NCI-H1105 (cell line): Measurements from ENCODE around the gene WNT1.
A peak's percentile ranks its signal among the peaks of the same experiment; 100 is the strongest.

Source experiments
- DNase-seq: peaks from one replicate; lab custom pipeline; 2025; lab: John Stamatoyannopoulos, UW

WNT1 gene

GRCh38 chr12:48980953-48981756 is 3.0 kb downstream of the WNT1 start:
- DNase-seq = no peak

DNA sequence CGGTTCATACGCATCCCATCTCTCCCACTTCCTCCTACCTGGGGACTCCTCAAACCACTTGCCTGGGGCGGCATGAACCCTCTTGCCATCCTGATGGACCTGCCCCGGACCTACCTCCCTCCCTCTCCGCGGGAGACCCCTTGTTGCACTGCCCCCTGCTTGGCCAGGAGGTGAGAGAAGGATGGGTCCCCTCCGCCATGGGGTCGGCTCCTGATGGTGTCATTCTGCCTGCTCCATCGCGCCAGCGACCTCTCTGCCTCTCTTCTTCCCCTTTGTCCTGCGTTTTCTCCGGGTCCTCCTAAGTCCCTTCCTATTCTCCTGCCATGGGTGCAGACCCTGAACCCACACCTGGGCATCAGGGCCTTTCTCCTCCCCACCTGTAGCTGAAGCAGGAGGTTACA is 3.6 kb downstream of the WNT1 start:
- DNase-seq = no peak

DNA sequence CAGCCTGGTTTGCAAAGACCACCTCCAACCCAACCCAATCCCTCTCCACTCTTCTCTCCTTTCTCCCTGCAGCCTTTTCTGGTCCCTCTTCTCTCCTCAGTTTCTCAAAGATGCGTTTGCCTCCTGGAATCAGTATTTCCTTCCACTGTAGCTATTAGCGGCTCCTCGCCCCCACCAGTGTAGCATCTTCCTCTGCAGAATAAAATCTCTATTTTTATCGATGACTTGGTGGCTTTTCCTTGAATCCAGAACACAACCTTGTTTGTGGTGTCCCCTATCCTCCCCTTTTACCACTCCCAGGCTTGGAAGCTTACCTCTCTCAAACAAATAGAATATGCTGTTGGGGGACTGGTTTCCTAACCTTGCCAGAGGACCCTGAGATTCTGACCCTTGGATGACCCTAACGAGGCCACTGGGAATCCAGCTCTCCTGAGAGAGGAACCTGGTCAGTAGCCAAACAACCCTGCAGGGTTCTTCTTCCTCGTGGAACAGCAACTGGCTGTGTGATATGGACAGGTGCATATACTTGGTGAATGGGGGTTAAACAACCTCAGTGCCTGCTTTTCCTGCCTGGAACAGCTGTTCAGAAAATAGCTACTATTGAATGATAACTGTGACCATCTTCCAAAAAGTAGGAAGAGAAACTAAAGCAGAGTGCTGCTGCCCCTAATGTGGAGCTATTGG is 4.4 kb downstream of the WNT1 start:
- no peak for DNase-seq

DNA sequence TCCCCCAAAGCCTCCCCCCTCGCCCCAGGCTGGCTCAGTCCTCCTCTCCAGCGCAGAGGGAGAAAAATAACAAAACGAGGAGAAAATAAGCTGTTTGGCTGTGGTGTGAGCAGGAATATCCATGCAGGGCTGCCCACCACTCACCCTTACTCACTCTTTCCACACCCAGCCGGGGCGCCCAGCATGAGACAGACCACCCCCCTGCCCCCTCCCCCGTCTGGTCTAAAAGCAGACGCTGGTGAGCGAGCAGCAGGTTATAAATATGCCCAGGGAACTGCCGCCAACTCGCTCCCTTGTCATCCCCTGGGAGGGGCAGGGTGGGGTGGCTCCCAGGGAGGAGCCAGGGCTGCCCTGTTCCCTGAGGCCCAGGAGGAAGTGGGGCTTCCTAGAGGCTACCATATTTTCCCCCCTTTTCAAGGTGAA is 7.4 kb downstream of the WNT1 start:
- no peak for DNase-seq

DNA sequence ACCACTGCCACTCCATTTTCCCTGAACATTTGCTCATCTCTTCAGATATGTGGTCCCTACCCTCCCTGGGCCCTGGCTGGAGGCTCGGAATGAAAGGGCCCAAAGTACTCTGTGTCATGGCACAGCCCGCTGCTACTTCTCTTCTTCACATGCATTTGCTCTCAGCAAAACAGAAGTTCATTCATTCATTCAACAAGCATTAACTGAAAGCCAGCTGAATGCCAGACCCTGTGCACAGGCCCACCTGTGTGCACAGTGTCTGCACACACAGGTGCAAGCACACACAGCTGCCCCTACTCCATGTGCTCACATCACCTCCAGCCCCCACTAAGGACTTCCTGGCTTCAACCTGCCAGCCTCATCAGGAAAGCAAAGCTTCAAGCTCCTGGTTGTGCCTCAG is 7.8 kb downstream of the WNT1 start:
- DNase-seq = no peak

GRCh38 chr12:48986720-48987291 is 8.7 kb downstream of the WNT1 start:
- DNase-seq = no peak

GRCh38 chr12:48988030-48988649 is 10.0 kb downstream of the WNT1 start:
- no peak for DNase-seq

- no peak for DNase-seq
These were observed 12.4 kb downstream of the WNT1 start for GRCh38 chr12:48990552-48990951.

GRCh38 chr12:48991247-48992050 is 13.3 kb downstream of the WNT1 start:
- DNase-seq = no peak

- DNase-seq = no peak
These were observed 15.7 kb downstream of the WNT1 start for GRCh38 chr12:48993787-48994186.

DNA sequence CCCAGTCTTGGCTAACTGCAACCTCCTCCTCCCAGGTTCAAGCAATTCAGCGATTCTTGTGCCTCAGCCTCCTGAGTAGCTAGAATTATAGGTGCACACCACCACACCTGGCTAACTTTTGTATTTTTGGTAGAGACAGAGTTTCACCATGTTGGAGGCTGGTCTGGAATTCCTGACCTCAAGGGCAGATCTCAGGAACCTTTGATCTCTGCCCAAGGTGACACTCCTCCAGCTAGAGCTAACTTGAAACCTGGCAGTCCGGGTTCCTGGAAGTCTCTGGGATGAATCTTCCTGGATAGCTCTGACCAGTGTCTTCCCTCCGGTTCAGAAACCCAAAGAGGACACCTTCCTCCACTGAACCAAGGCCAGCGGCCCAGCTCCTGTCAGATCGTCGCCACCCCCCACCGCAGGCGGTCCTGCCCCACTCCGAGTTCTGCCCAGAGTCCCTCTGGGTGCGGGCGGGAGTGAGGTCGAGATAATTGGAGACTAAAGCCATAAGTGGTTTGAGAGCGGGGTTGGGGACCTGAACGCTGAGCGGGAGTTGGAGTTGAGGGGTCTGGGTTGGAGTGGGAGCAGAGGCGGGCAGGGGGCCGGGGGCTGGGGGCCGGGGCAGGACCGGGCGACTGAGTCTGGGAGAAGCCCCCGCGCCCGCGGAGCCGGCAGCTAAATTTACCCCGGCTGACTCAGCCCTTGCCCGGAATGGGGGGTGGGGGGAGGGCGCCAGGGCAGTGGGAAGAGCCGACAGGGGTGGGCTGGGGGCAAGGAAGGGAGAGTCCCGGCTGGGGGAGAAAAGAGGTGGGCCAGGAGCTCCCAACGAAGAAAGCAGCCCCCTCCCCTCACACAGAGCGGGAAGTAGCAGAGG is 16.3 kb downstream of the WNT1 start:
- no peak for DNase-seq

- DNase-seq = peak; percentile 51
These were observed 17.2 kb downstream of the WNT1 start for GRCh38 chr12:48995086-48995879.

GRCh38 chr12:48996794-48997718 is 18.9 kb downstream of the WNT1 start:
- peak; percentile 62 for DNase-seq

DNA sequence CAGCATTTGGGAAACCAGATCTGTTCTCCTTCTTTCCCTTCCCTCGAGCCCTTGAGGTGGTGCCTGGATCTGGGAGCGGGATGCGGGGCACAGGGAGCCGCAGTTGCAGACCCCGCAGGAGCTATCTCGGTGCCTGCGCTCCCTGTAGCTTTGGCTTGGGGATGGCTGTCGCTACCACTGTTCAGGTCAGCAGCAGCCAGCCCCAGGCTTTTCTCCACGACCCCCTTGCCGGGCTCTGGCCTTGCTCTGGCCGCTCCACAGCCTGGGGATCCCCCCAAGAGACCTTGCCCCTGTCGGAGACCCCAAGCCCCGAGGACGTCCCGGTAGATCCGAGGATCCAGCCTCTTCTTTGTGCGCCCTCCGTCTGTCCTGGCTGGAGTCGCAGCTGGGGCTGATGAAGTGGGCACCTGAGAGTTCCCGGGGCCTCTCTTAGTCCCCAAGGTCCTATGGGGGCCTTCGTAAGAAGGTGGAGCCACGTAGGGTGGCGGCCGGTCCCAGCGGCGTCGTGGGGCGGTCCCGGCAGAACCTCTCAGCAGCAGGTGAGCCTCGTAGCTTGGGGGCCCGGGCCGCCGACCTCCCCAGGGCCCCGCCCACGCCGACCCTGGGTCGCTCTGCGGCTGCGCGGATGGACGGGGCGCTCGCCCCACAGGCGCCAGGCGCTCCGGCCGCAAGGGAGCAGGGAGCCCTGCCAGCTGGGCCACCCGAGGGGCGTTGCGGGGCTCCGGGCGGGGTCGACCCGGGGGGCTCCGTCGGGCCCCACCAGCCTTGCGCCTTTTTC is 19.8 kb downstream of the WNT1 start:
- no peak for DNase-seq

- DNase-seq = no peak
These were observed 20.6 kb downstream of the WNT1 start for GRCh38 chr12:48998497-48999353.

- DNase-seq = no peak
These were observed 21.4 kb downstream of the WNT1 start, which contains the start of gene DDN for GRCh38 chr12:48999371-49000131. Gene DDN, minus strand, starts transcription at chr12:48999375. Its CDS starts 88 bp downstream, at chr12:48999287.
